HEK293 (cell line): ENCODE measurements around the gene HID1.

Experiments used
- CTCF ChIA-PET: fragments of 350-600 bp; formaldehyde crosslinking; extraction: SDS; loops from one replicate; lab custom pipeline; 2021; ENCODE audit warnings: antibody characterized with exemption; lab: Yijun Ruan, JAX
- POLR2A ChIA-PET: fragments of 300-600 bp; formaldehyde crosslinking; extraction: SDS; loops from one replicate; lab custom pipeline; 2020; ENCODE audit warnings: antibody characterized with exemption, inconsistent platforms; lab: Yijun Ruan, JAX
- H3K27ac ChIP-seq: fragments of 200-500 bp; sonication (Bioruptor generic); 2 replicates; pipeline ENCODE4 v1.5.1; 2014; ENCODE audit warnings: low read depth, low read length, control low read depth, inconsistent platforms; ENCODE audit errors: extremely low read depth
- H3K36me3 ChIP-seq, 2 experiments: fragments of 200-500 bp in 1 of 2; sonication (Bioruptor generic) in 1 of 2; 1 replicate in 1 of 2; 2 replicates in 1 of 2; pipeline ENCODE4 v1.5.1; 2014 to 2017; ENCODE audit warnings: inconsistent platforms in 2 of 2, low read length in 2 of 2; ENCODE audit not compliant: control insufficient read depth in 2 of 2, insufficient read depth in 1 of 2
- H3K4me1 ChIP-seq: fragments of 200-500 bp; sonication (Bioruptor generic); 2 replicates; pipeline ENCODE4 v1.5.1; 2014; ENCODE audit warnings: mild to moderate bottlenecking, low read length, inconsistent platforms; ENCODE audit not compliant: control insufficient read depth, insufficient read depth
- H3K4me3 ChIP-seq: 2 replicates; pipeline ENCODE4 v1.5.1; 2011; ENCODE audit warnings: low read depth, mild to moderate bottlenecking, control low read depth, low read length, moderate library complexity
- H3K9me3 ChIP-seq: fragments of 200-500 bp; sonication (Bioruptor generic); 2 replicates; pipeline ENCODE4 v1.5.1; 2014; ENCODE audit warnings: low read depth, low read length, inconsistent platforms; ENCODE audit not compliant: control insufficient read depth, insufficient read depth
- GFI1B ChIP-seq: fragments of 450-650 bp; formaldehyde crosslinking; IDR thresholded peaks from 2 replicates; pipeline ENCODE4 v1.5.1; 2016; ENCODE audit warnings: missing biosample characterization, missing genetic modification characterization
- KLF7 ChIP-seq: fragments of 450-650 bp; formaldehyde crosslinking; IDR thresholded peaks from 2 replicates; pipeline ENCODE4 v1.5.1; 2016; ENCODE audit warnings: missing biosample characterization, missing genetic modification characterization, borderline replicate concordance
- KLF8 ChIP-seq: fragments of 450-650 bp; formaldehyde crosslinking; IDR thresholded peaks from 2 replicates; pipeline ENCODE4 v1.5.1; 2016; ENCODE audit warnings: missing biosample characterization, missing genetic modification characterization
- KLF9 ChIP-seq: fragments of 450-650 bp; formaldehyde crosslinking; IDR thresholded peaks from 2 replicates; pipeline ENCODE4 v1.5.1; 2016; ENCODE audit warnings: missing biosample characterization, missing genetic modification characterization, low read depth
- MZF1 ChIP-seq: fragments of 450-650 bp; formaldehyde crosslinking; IDR thresholded peaks from 2 replicates; pipeline ENCODE4 v1.5.1; 2017; ENCODE audit warnings: missing biosample characterization, missing genetic modification characterization, borderline replicate concordance
- SETDB1 ChIP-seq: IDR thresholded peaks from one replicate; pipeline ENCODE4 v1.6.1; 2017; ENCODE audit warnings: mild to moderate bottlenecking, low read length, moderate library complexity, mixed read lengths; ENCODE audit not compliant: insufficient read length
- SP7 ChIP-seq: fragments of 450-650 bp; formaldehyde crosslinking; IDR thresholded peaks from 2 replicates; pipeline ENCODE4 v1.5.1; 2016; ENCODE audit warnings: missing biosample characterization, missing genetic modification characterization
- TRIM28 ChIP-seq: IDR thresholded peaks from 2 replicates; pipeline ENCODE4 v1.6.1; 2011; ENCODE audit warnings: low read length, control low read depth, borderline replicate concordance
- WT1 ChIP-seq: fragments of 450-650 bp; formaldehyde crosslinking; IDR thresholded peaks from 2 replicates; pipeline ENCODE4 v1.5.1; 2016; ENCODE audit warnings: missing biosample characterization, missing genetic modification characterization
- ZBTB17 ChIP-seq: fragments of 450-650 bp; formaldehyde crosslinking; IDR thresholded peaks from 2 replicates; pipeline ENCODE4 v1.5.1; 2016; ENCODE audit warnings: missing biosample characterization, missing genetic modification characterization
- ZBTB7A ChIP-seq: fragments of 450-650 bp; formaldehyde crosslinking; IDR thresholded peaks from 2 replicates; pipeline ENCODE4 v1.5.1; 2016; ENCODE audit warnings: low read depth, missing biosample characterization, missing genetic modification characterization
- ZBTB8A ChIP-seq: fragments of 450-650 bp; formaldehyde crosslinking; IDR thresholded peaks from 2 replicates; pipeline ENCODE4 v1.5.1; 2016; ENCODE audit warnings: missing biosample characterization, missing genetic modification characterization
- ZFHX2 ChIP-seq: fragments of 450-650 bp; formaldehyde crosslinking; conservative IDR thresholded peaks from 2 replicates; pipeline ENCODE4 v1.5.1; 2016; ENCODE audit warnings: missing biosample characterization, missing genetic modification characterization
- ZNF10 ChIP-seq: fragments of 450-650 bp; formaldehyde crosslinking; IDR thresholded peaks from 2 replicates; pipeline ENCODE4 v1.5.1; 2017; ENCODE audit warnings: missing biosample characterization, missing genetic modification characterization
- ZNF24 ChIP-seq: fragments of 450-650 bp; formaldehyde crosslinking; IDR thresholded peaks from 2 replicates; pipeline ENCODE4 v1.5.1; 2016; ENCODE audit warnings: missing biosample characterization, missing genetic modification characterization
- ZNF324 ChIP-seq: fragments of 450-650 bp; formaldehyde crosslinking; IDR thresholded peaks from 2 replicates; pipeline ENCODE4 v1.5.1; 2016; ENCODE audit warnings: missing biosample characterization, missing genetic modification characterization
- ZNF341 ChIP-seq: fragments of 450-650 bp; formaldehyde crosslinking; IDR thresholded peaks from 2 replicates; pipeline ENCODE4; 2016; ENCODE audit warnings: low read depth, missing biosample characterization, missing genetic modification characterization
- ZNF404 ChIP-seq: fragments of 450-650 bp; formaldehyde crosslinking; IDR thresholded peaks from 2 replicates; pipeline ENCODE4 v1.5.1; 2017; ENCODE audit warnings: missing biosample characterization, missing genetic modification characterization
- ZNF48 ChIP-seq: fragments of 450-650 bp; formaldehyde crosslinking; IDR thresholded peaks from 2 replicates; pipeline ENCODE4 v1.5.1; 2016; ENCODE audit warnings: missing biosample characterization, missing genetic modification characterization
- ZNF549 ChIP-seq: fragments of 450-650 bp; IDR thresholded peaks from 2 replicates; pipeline ENCODE4 v1.5.1; 2018; ENCODE audit warnings: missing biosample characterization, missing genetic modification characterization, mild to moderate bottlenecking, inconsistent platforms, moderate library complexity
- ZNF585B ChIP-seq: fragments of 450-650 bp; formaldehyde crosslinking; IDR thresholded peaks from 2 replicates; pipeline ENCODE4 v1.5.1; 2016; ENCODE audit warnings: missing biosample characterization, missing genetic modification characterization
- ZNF596 ChIP-seq: fragments of 450-650 bp; IDR thresholded peaks from 2 replicates; pipeline ENCODE4 v1.5.0; 2018; ENCODE audit warnings: missing biosample characterization, mild to moderate bottlenecking, missing genetic modification characterization, moderate library complexity
- ZNF664 ChIP-seq: fragments of 450-650 bp; formaldehyde crosslinking; IDR thresholded peaks from 2 replicates; pipeline ENCODE4 v1.5.1; 2016; ENCODE audit warnings: missing biosample characterization, missing genetic modification characterization
- ZNF76 ChIP-seq: fragments of 450-650 bp; formaldehyde crosslinking; IDR thresholded peaks from 2 replicates; pipeline ENCODE4; 2016; ENCODE audit warnings: low read depth, missing biosample characterization, missing genetic modification characterization, borderline replicate concordance
- ZNF830 ChIP-seq: fragments of 450-650 bp; IDR thresholded peaks from 2 replicates; pipeline ENCODE4 v1.5.0; 2018; ENCODE audit warnings: missing biosample characterization, missing genetic modification characterization, low read depth, mild to moderate bottlenecking, moderate library complexity
- ZNF837 ChIP-seq: fragments of 450-650 bp; formaldehyde crosslinking; IDR thresholded peaks from 2 replicates; pipeline ENCODE4 v1.5.1; 2016; ENCODE audit warnings: missing biosample characterization, missing genetic modification characterization
- TF ChIP-seq, protein P1 (sequence below): sonication (generic); formaldehyde crosslinking; IDR thresholded peaks from 2 replicates; pipeline ENCODE4 v1.8.1; 2022; ENCODE audit warnings: mild to moderate bottlenecking, moderate library complexity, missing genetic modification reagents
- TF ChIP-seq, protein P2 (sequence below): fragments of 450-650 bp; formaldehyde crosslinking; IDR thresholded peaks from 2 replicates; pipeline ENCODE4 v1.5.1; 2016; ENCODE audit warnings: missing biosample characterization, missing genetic modification characterization
- TF ChIP-seq, protein P3 (sequence below): fragments of 450-650 bp; formaldehyde crosslinking; IDR thresholded peaks from 2 replicates; pipeline ENCODE4 v1.5.1; 2017; ENCODE audit warnings: missing biosample characterization, missing genetic modification characterization
- TF ChIP-seq, protein P4 (sequence below): fragments of 450-650 bp; formaldehyde crosslinking; IDR thresholded peaks from 2 replicates; pipeline ENCODE4 v1.5.1; 2016; ENCODE audit warnings: missing biosample characterization, missing genetic modification characterization
- TF ChIP-seq, protein P5 (sequence below): fragments of 450-650 bp; IDR thresholded peaks from 2 replicates; pipeline ENCODE4 v1.5.1; 2018; ENCODE audit warnings: missing biosample characterization, missing genetic modification characterization

HID1 gene

DNA sequence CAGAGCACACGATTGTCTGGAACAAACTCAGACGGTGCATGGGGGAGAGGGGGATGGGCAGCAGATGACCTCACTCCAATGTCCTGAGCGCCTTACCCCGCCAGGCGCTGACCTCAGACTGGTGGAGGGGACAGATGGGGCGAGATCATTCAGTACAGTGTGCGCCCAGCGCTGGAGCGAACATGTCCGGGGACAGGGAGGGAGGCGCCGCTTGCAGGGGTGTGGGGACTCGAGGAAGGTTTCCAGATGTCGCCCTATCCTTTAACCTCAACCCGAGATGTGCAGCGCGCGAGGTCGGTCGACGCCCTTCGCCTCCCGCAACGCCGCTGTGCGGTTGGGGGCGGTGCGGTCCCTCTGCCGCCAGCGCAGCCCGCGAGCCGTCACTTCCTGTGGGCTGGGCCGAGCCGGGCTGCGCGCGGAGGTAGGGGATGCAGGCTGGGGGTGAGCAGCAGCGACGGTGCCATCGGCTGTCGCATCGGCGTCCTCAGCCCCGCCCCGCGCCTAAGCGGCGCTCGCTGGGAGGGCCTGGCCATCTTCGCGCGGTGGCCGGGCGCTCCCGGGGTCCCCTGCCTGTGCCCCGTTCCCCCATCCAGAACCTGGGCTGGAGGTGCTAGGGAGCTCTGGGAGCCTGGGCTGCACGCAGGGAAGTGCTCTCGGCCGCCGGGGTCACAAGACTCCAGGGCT is 9.6 kb upstream of the HID1 start:
- Histone ChIP-seq H3K9me3 (no peaks in the 10 kb centered on the region), H3K27ac (peak overlapping the region; percentile 79), H3K4me1 (peaks cover 3% of the 10 kb centered on the region; the same call in 1 of the 2 replicates), H3K36me3 (no peaks in the 10 kb centered on the region), H3K4me3 (peak overlapping the region; percentile 56)
- CTCF ChIA-PET: interaction anchor here (0.6 to 3.9 kb wide), 5 partner anchors 21 to 200 kb away, joined by 5 to 18 read pairs (median 11); partner anchors contain the start of gene MRPL58
- POLR2A ChIA-PET: interaction anchor here (0.5 to 2.3 kb wide), 9 partner anchors 10 to 873 kb away, joined by 3 to 24 read pairs (median 8); partner anchors contain the start of genes FDXR, HID1, MRPL58 and NT5C
- TF ChIP-seq SETDB1 (no peak), ZNF76 (tag by site-specific recombination) (peak; percentile 69; the same call in 1 of the 2 replicates), ZNF324 (tag by site-specific recombination) (peak; percentile 86), GFI1B (tag by site-specific recombination) (no peak), ZNF837 (tag by site-specific recombination) (no peak), ZNF585B (tag by site-specific recombination) (no peak), WT1 (tag by site-specific recombination) (peak; percentile 64), KLF7 (tag by site-specific recombination) (peak; percentile 86), ZNF10 (peak; percentile 9; the same call in 1 of the 2 replicates), MZF1 (tag by site-specific recombination) (0 out of 2 replicates have a peak, but pooled peaks have one; percentile 19), TRIM28 (peak; percentile 72; the same call in 1 of the 2 replicates), ZNF830 (tag by site-specific recombination) (no peak), ZNF404 (tag by site-specific recombination) (no peak), ZBTB17 (tag by site-specific recombination) (peak; percentile 94), ZNF664 (tag by site-specific recombination) (no peak), ZNF48 (tag by site-specific recombination) (no peak), KLF8 (tag by site-specific recombination) (peak; percentile 88), ZBTB8A (tag by site-specific recombination) (peak; percentile 87), ZNF341 (peak; percentile 75), ZNF549 (tag by site-specific recombination) (no peak), SP7 (tag by site-specific recombination) (peak; percentile 90), ZNF596 (tag by site-specific recombination) (no peak), ZNF24 (tag by site-specific recombination) (peak; percentile 83), ZFHX2 (tag by site-specific recombination) (peak; percentile 75), KLF9 (peak; percentile 72), ZBTB7A (tag by site-specific recombination) (peak; percentile 74; the same call in 1 of the 2 replicates)
- TF ChIP-seq, protein P1, sequence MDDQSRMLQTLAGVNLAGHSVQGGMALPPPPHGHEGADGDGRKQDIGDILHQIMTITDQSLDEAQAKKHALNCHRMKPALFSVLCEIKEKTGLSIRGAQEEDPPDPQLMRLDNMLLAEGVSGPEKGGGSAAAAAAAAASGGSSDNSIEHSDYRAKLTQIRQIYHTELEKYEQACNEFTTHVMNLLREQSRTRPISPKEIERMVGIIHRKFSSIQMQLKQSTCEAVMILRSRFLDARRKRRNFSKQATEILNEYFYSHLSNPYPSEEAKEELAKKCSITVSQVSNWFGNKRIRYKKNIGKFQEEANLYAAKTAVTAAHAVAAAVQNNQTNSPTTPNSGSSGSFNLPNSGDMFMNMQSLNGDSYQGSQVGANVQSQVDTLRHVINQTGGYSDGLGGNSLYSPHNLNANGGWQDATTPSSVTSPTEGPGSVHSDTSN: peak; percentile 94
- TF ChIP-seq, protein P2, sequence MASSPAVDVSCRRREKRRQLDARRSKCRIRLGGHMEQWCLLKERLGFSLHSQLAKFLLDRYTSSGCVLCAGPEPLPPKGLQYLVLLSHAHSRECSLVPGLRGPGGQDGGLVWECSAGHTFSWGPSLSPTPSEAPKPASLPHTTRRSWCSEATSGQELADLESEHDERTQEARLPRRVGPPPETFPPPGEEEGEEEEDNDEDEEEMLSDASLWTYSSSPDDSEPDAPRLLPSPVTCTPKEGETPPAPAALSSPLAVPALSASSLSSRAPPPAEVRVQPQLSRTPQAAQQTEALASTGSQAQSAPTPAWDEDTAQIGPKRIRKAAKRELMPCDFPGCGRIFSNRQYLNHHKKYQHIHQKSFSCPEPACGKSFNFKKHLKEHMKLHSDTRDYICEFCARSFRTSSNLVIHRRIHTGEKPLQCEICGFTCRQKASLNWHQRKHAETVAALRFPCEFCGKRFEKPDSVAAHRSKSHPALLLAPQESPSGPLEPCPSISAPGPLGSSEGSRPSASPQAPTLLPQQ (tag by site-specific recombination): peak; percentile 62
- TF ChIP-seq, protein P3, sequence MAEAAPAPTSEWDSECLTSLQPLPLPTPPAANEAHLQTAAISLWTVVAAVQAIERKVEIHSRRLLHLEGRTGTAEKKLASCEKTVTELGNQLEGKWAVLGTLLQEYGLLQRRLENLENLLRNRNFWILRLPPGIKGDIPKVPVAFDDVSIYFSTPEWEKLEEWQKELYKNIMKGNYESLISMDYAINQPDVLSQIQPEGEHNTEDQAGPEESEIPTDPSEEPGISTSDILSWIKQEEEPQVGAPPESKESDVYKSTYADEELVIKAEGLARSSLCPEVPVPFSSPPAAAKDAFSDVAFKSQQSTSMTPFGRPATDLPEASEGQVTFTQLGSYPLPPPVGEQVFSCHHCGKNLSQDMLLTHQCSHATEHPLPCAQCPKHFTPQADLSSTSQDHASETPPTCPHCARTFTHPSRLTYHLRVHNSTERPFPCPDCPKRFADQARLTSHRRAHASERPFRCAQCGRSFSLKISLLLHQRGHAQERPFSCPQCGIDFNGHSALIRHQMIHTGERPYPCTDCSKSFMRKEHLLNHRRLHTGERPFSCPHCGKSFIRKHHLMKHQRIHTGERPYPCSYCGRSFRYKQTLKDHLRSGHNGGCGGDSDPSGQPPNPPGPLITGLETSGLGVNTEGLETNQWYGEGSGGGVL (tag by site-specific recombination): peak; percentile 56; the same call in 1 of the 2 replicates
- TF ChIP-seq, protein P4, sequence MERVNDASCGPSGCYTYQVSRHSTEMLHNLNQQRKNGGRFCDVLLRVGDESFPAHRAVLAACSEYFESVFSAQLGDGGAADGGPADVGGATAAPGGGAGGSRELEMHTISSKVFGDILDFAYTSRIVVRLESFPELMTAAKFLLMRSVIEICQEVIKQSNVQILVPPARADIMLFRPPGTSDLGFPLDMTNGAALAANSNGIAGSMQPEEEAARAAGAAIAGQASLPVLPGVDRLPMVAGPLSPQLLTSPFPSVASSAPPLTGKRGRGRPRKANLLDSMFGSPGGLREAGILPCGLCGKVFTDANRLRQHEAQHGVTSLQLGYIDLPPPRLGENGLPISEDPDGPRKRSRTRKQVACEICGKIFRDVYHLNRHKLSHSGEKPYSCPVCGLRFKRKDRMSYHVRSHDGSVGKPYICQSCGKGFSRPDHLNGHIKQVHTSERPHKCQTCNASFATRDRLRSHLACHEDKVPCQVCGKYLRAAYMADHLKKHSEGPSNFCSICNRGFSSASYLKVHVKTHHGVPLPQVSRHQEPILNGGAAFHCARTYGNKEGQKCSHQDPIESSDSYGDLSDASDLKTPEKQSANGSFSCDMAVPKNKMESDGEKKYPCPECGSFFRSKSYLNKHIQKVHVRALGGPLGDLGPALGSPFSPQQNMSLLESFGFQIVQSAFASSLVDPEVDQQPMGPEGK (tag by site-specific recombination): peak; percentile 95
- TF ChIP-seq, protein P5, sequence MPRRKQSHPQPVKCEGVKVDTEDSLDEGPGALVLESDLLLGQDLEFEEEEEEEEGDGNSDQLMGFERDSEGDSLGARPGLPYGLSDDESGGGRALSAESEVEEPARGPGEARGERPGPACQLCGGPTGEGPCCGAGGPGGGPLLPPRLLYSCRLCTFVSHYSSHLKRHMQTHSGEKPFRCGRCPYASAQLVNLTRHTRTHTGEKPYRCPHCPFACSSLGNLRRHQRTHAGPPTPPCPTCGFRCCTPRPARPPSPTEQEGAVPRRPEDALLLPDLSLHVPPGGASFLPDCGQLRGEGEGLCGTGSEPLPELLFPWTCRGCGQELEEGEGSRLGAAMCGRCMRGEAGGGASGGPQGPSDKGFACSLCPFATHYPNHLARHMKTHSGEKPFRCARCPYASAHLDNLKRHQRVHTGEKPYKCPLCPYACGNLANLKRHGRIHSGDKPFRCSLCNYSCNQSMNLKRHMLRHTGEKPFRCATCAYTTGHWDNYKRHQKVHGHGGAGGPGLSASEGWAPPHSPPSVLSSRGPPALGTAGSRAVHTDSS (tag by site-specific recombination): no peak
